HCT116 (cell line): ENCODE results near the gene ZNF474. TPM values are rescaled to one million over a fixed set of nuclear protein-coding genes. Genes with fewer than 3 reads are reported as not detected.

ENCODE experiments used
- ATAC-seq: fragments of 200-7000 bp; cut with Tn5 transposase; 2 replicates; pipeline ENCODE4 v1.9.1; 2020; ENCODE audit warnings: mild to moderate bottlenecking, moderate library complexity
- BruUV-seq: library from RNA; stranded (reverse); fragments of 400-500 nt; replicated peaks from 2 replicates; lab custom pipeline; 2021; lab: Mats Ljungman, UMichigan
- CTCF ChIA-PET: fragments of 300-600 bp; sonication (Branson Sonifier 250); formaldehyde crosslinking; loops from one replicate; lab custom pipeline; 2021; ENCODE audit warnings: antibody characterized with exemption; lab: Charles Lee
- POLR2A ChIA-PET: fragments of 300-600, 350-600 bp; sonication (Branson Sonifier 250); formaldehyde crosslinking; loops from one replicate; lab custom pipeline; 2021; ENCODE audit warnings: antibody characterized with exemption; lab: Charles Lee
- RAD21 ChIA-PET, 2 experiments: fragments of 300-600 bp; sonication (Branson Sonifier 250); formaldehyde crosslinking; loops; one replicate each; lab custom pipeline; 2023; ENCODE audit warnings: low total read pairs in 2 of 2; ENCODE audit not compliant: uncharacterized antibody in 2 of 2, unreplicated experiment in 2 of 2, low non-redundant PET in 1 of 2; lab: Charles Lee
- DNase-seq: peaks from one replicate; pipeline ENCODE4 v3.0.0-alpha.2; 2010; ENCODE audit warnings: low read depth, low spot score
- H2AFZ ChIP-seq: fragments of 200-600 bp; shearing (Covaris generic), sonication (generic); 2 replicates; pipeline ENCODE4 v1.6.1; 2017; ENCODE audit warnings: low read depth, mixed run types, mixed read lengths, antibody characterized with exemption, low read length; ENCODE audit not compliant: poor library complexity, severe bottlenecking
- H3K27ac ChIP-seq: 2 replicates; pipeline ENCODE4 v1.5.1; 2012; ENCODE audit warnings: low read depth, low read length
- H3K27me3 ChIP-seq: fragments of 200-600 bp; sonication (generic); 2 replicates; pipeline ENCODE4 v1.6.1; 2016; ENCODE audit warnings: mixed run types, low read length, mixed read lengths; ENCODE audit not compliant: insufficient read depth
- H3K36me3 ChIP-seq, 2 experiments: fragments of 200-500 bp in 1 of 2; fragments of 200-600 bp in 1 of 2; sonication (Bioruptor generic) in 1 of 2; sonication (generic) in 1 of 2; 2 replicates each; pipeline versions ENCODE4 v1.5.1 to v1.6.1; 2014 to 2016; ENCODE audit warnings: low read length in 2 of 2, inconsistent platforms in 1 of 2, mixed read lengths in 1 of 2, mixed run types in 1 of 2; ENCODE audit not compliant: insufficient read depth in 2 of 2, control insufficient read depth in 1 of 2
- H3K4me1 ChIP-seq, 2 experiments: fragments of 200-600 bp in 1 of 2; sonication (generic) in 1 of 2; 2 replicates each; pipeline versions ENCODE4 v1.5.1 to v1.6.1; 2012 to 2017; ENCODE audit warnings: low read length in 2 of 2, inconsistent platforms in 1 of 2, mild to moderate bottlenecking in 1 of 2, mixed read lengths in 1 of 2, mixed run types in 1 of 2, moderate library complexity in 1 of 2; ENCODE audit not compliant: insufficient read depth in 2 of 2, control insufficient read depth in 1 of 2
- H3K4me2 ChIP-seq: fragments of 200-600 bp; sonication (generic); 2 replicates; pipeline ENCODE4 v1.6.1; 2017; ENCODE audit warnings: mixed run types, low read length, mixed read lengths
- H3K4me3 ChIP-seq, 2 experiments: fragments of 200-600 bp in 1 of 2; sonication (generic) in 1 of 2; replicated peaks in 1 of 2; 2 replicates each; pipeline ENCODE4 v1.5.1; 2011 to 2016; ENCODE audit warnings: low read length in 2 of 2, control low read depth in 1 of 2, low read depth in 1 of 2, mild to moderate bottlenecking in 1 of 2, mixed read lengths in 1 of 2, mixed run types in 1 of 2
- H3K79me2 ChIP-seq: fragments of 200-600 bp; sonication (generic); 2 replicates; pipeline ENCODE4 v1.6.1; 2017; ENCODE audit warnings: mild to moderate bottlenecking, mixed run types, low read length, moderate library complexity, mixed read lengths; ENCODE audit not compliant: insufficient read depth
- H3K9ac ChIP-seq: fragments of 200-600 bp; sonication (generic); 2 replicates; pipeline ENCODE4 v1.6.1; 2016; ENCODE audit warnings: low read length, mixed read lengths
- H3K9me2 ChIP-seq: fragments of 200-600 bp; sonication (generic), shearing (Covaris generic); 2 replicates; pipeline ENCODE4 v1.6.1; 2017; ENCODE audit warnings: mixed run types, mild to moderate bottlenecking, moderate library complexity; ENCODE audit not compliant: insufficient read depth
- H3K9me3 ChIP-seq, 2 experiments: fragments of 200-500 bp in 1 of 2; fragments of 200-600 bp in 1 of 2; sonication (Bioruptor generic) in 1 of 2; sonication (generic) in 1 of 2; 2 replicates each; pipeline ENCODE4 v1.6.1; 2014 to 2017; ENCODE audit warnings: low read length in 2 of 2, mixed read lengths in 2 of 2, inconsistent platforms in 1 of 2, low read depth in 1 of 2, mild to moderate bottlenecking in 1 of 2, mixed run types in 1 of 2, moderate library complexity in 1 of 2; ENCODE audit not compliant: control insufficient read depth in 1 of 2, insufficient read depth in 1 of 2
- H4K20me1 ChIP-seq: fragments of 200-600 bp; sonication (generic), shearing (Covaris generic); 2 replicates; pipeline ENCODE4 v1.6.1; 2017; ENCODE audit warnings: mixed run types, mild to moderate bottlenecking, moderate library complexity; ENCODE audit not compliant: insufficient read depth
- CBX3 ChIP-seq: IDR thresholded peaks from 2 replicates; pipeline ENCODE4 v1.6.1; 2012; ENCODE audit warnings: low read depth
- ELF1 ChIP-seq: IDR thresholded peaks from 2 replicates; pipeline ENCODE4 v1.6.1; 2012; ENCODE audit warnings: low read depth, borderline replicate concordance
- EZH2 ChIP-seq: fragments of 200-600 bp; sonication (generic); IDR thresholded peaks from 2 replicates; pipeline ENCODE4 v1.6.1; 2017; ENCODE audit warnings: antibody characterized with exemption, mixed run types
- RAD21 ChIP-seq: IDR thresholded peaks from 2 replicates; pipeline ENCODE4 v1.6.1; 2012; ENCODE audit warnings: low read depth, mild to moderate bottlenecking
- TCF7L2 ChIP-seq: IDR thresholded peaks from 2 replicates; pipeline ENCODE4 v1.7.0; 2011; ENCODE audit warnings: borderline replicate concordance, inconsistent platforms; ENCODE audit not compliant: insufficient read depth, insufficient read length; ENCODE audit errors: extremely low read depth
- YY1 ChIP-seq: IDR thresholded peaks from 2 replicates; pipeline ENCODE4 v1.6.1; 2011; ENCODE audit warnings: low read length, low read depth, moderate library complexity, mild to moderate bottlenecking; ENCODE audit not compliant: insufficient replicate concordance; ENCODE audit errors: extremely low read depth
- intact Hi-C: fragments of 100-400 bp; cut with micrococcal nuclease; formaldehyde crosslinking; loops from 2 replicates; pipeline ENCODE4 v1.10.0; 2022
- total RNA-seq: library from RNA; stranded (reverse); gene quantifications from one replicate; pipeline ENCODE4 v1.2.1, GENCODE V29; 2021; ENCODE audit not compliant: unreplicated experiment
- TF ChIP-seq, protein P1 (sequence below), 3 experiments: fragments of 200-600 bp in 1 of 3; sonication (generic) in 1 of 3; IDR thresholded peaks in 2 of 3; conservative IDR thresholded peaks in 1 of 3; 2 replicates each; pipeline ENCODE4 v1.5.1; 2012 to 2017; ENCODE audit warnings: low read depth in 2 of 3, low read length in 2 of 3, antibody characterized with exemption in 1 of 3, borderline replicate concordance in 1 of 3, control low read depth in 1 of 3, mild to moderate bottlenecking in 1 of 3, mixed read lengths in 1 of 3, mixed run types in 1 of 3, moderate library complexity in 1 of 3; ENCODE audit not compliant: insufficient read depth in 1 of 3
- TF ChIP-seq, protein P2 (sequence below): IDR thresholded peaks from 2 replicates; pipeline ENCODE4 v1.6.1; 2012; ENCODE audit warnings: low read depth

Gene ZNF474
- total RNA-seq, 1 experiment from 2014 or later, result 0.37 TPM

DNA sequence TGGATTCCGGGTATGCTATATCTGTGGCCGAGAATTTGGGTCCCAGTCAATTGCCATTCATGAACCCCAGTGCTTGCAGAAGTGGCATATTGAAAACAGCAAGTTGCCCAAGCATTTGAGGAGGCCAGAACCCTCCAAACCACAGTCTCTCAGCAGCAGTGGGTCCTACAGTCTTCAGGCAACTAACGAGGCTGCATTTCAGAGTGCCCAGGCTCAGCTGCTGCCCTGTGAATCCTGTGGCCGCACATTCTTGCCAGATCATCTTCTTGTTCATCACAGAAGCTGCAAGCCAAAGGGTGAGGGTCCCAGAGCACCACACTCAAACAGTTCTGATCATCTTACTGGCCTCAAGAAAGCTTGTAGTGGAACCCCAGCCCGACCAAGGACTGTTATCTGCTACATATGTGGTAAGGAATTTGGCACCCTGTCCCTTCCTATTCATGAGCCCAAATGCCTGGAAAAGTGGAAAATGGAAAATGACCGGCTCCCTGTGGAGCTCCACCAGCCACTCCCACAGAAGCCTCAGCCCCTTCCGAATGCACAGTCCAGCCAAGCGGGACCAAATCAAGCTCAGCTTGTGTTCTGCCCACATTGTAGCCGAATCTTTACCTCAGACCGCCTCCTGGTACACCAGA lies 23.0 kb downstream of the ZNF474 start:
- Histone ChIP-seq H3K4me3 (no peak overlapping the region), H3K79me2 (no peaks in the 10 kb centered on the region), H3K9me2 (no peaks in the 10 kb centered on the region), H3K4me2 (no peak overlapping the region), H4K20me1 (no peaks in the 10 kb centered on the region), H3K9me3 (no peaks in the 10 kb centered on the region), H3K27me3 (no peaks in the 10 kb centered on the region), H3K36me3 (no peaks in the 10 kb centered on the region), H3K27ac (no peak overlapping the region), H2AFZ (no peak overlapping the region), H3K4me1 (no peaks in the 10 kb centered on the region), H3K9ac (no peak overlapping the region)
- DNase-seq, result no peak
- CTCF ChIA-PET, result no interaction called here
- POLR2A ChIA-PET, result no interaction called here
- intact Hi-C loops, result no loop called here
- BruUV-seq, result no TSS peak
- TF ChIP-seq, protein P1, sequence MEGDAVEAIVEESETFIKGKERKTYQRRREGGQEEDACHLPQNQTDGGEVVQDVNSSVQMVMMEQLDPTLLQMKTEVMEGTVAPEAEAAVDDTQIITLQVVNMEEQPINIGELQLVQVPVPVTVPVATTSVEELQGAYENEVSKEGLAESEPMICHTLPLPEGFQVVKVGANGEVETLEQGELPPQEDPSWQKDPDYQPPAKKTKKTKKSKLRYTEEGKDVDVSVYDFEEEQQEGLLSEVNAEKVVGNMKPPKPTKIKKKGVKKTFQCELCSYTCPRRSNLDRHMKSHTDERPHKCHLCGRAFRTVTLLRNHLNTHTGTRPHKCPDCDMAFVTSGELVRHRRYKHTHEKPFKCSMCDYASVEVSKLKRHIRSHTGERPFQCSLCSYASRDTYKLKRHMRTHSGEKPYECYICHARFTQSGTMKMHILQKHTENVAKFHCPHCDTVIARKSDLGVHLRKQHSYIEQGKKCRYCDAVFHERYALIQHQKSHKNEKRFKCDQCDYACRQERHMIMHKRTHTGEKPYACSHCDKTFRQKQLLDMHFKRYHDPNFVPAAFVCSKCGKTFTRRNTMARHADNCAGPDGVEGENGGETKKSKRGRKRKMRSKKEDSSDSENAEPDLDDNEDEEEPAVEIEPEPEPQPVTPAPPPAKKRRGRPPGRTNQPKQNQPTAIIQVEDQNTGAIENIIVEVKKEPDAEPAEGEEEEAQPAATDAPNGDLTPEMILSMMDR (IDR thresholded peaks at IDR 0.05 in 2 of 3, conservative IDR thresholded peaks at IDR 0.05 in 1 of 3; ENCODE audit: borderline replicate concordance in 1 of 3, insufficient read depth in 1 of 3, low read depth in 2 of 3, low read length in 2 of 3), result no peak
- no peak for TF ChIP-seq RAD21
- no peak for TF ChIP-seq TCF7L2
- no peak for TF ChIP-seq ELF1
- TF ChIP-seq EZH2, result no peak
- RAD21 ChIA-PET, result no interaction called here
- ATAC-seq, result no peak

DNA sequence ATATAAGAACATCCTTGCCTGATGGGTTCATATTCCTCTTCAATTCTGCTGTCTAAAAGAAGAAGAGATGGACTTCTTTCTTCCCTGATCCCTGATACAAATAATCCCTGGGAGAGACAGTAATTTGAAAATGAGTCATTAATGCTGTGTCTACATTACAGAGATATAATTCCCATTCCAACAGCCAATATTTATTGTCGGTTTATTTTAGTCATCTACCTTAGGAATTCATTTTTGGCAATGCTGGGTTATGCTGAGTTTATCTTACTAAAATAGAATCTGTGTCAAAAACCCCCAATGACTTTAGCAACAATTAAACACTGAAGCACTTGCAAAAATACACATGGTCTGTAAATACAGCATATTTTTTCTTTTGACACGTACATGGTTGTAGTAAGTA lies 23.9 kb downstream of the ZNF474 start:
- no TSS peak for BruUV-seq
- no peaks in the 10 kb centered on the region for H3K9me3 ChIP-seq
- H3K9ac ChIP-seq, result no peak overlapping the region
- ATAC-seq, result no peak
- no peak overlapping the region for H3K4me2 ChIP-seq
- H3K4me1 ChIP-seq, result no peaks in the 10 kb centered on the region
- intact Hi-C loops, result no loop called here
- H4K20me1 ChIP-seq, result no peaks in the 10 kb centered on the region
- H3K27me3 ChIP-seq, result no peaks in the 10 kb centered on the region
- no peak overlapping the region for H3K4me3 ChIP-seq
- TF ChIP-seq, protein P2, sequence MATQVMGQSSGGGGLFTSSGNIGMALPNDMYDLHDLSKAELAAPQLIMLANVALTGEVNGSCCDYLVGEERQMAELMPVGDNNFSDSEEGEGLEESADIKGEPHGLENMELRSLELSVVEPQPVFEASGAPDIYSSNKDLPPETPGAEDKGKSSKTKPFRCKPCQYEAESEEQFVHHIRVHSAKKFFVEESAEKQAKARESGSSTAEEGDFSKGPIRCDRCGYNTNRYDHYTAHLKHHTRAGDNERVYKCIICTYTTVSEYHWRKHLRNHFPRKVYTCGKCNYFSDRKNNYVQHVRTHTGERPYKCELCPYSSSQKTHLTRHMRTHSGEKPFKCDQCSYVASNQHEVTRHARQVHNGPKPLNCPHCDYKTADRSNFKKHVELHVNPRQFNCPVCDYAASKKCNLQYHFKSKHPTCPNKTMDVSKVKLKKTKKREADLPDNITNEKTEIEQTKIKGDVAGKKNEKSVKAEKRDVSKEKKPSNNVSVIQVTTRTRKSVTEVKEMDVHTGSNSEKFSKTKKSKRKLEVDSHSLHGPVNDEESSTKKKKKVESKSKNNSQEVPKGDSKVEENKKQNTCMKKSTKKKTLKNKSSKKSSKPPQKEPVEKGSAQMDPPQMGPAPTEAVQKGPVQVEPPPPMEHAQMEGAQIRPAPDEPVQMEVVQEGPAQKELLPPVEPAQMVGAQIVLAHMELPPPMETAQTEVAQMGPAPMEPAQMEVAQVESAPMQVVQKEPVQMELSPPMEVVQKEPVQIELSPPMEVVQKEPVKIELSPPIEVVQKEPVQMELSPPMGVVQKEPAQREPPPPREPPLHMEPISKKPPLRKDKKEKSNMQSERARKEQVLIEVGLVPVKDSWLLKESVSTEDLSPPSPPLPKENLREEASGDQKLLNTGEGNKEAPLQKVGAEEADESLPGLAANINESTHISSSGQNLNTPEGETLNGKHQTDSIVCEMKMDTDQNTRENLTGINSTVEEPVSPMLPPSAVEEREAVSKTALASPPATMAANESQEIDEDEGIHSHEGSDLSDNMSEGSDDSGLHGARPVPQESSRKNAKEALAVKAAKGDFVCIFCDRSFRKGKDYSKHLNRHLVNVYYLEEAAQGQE, result no peak
- TF ChIP-seq YY1 (no peak), EZH2 (no peak), CBX3 (no peak)
- TF ChIP-seq, all 23 proteins: peak for 0
- no peak for DNase-seq
- ChIA-PET CTCF (no interaction called here), RAD21 (no interaction called here), POLR2A (no interaction called here)
- Histone ChIP-seq H2AFZ (no peak overlapping the region), H3K9me2 (no peaks in the 10 kb centered on the region), H3K36me3 (no peaks in the 10 kb centered on the region), H3K79me2 (no peaks in the 10 kb centered on the region), H3K27ac (no peak overlapping the region)
